Esophagus squamous epithelium (tissue), 5 donors: ENCODE data around the gene MDFI. TPM values are rescaled to one million over a fixed set of nuclear protein-coding genes. Genes with fewer than 3 reads are reported as not detected.

Source experiments
- DNase-seq: peaks from one replicate; lab custom pipeline; 2025; lab: John Stamatoyannopoulos, UW
- H3K27ac ChIP-seq, 4 donors: fragments of 200-600 bp; sonication (generic); one replicate each; pipeline ENCODE4 v1.5.1; 2016 to 2019; ENCODE audit warnings: mild to moderate bottlenecking in 1 of 4
- H3K27me3 ChIP-seq, 4 donors: fragments of 200-600 bp; sonication (generic); 1 replicate in 3 of 4; 2 replicates in 1 of 4; pipeline versions ENCODE4 v1.5.1 to v1.6.0; 2017 to 2021; ENCODE audit warnings: antibody characterized with exemption in 1 of 4
- H3K36me3 ChIP-seq, 3 donors: fragments of 200-600 bp; sonication (generic); one replicate each; pipeline ENCODE4 v1.5.1; 2016 to 2019
- H3K4me1 ChIP-seq, 3 donors: fragments of 200-600 bp; sonication (generic); one replicate each; pipeline ENCODE4 v1.5.1; 2017 to 2019
- H3K4me3 ChIP-seq, 4 donors: fragments of 200-600 bp; sonication (generic); 1 replicate in 3 of 4; 2 replicates in 1 of 4; pipeline ENCODE4 v1.5.1; 2016 to 2019; ENCODE audit warnings: mild to moderate bottlenecking in 2 of 4, moderate library complexity in 1 of 4
- H3K9me3 ChIP-seq, 3 donors: fragments of 200-600 bp; sonication (generic); one replicate each; pipeline ENCODE4 v1.5.1; 2016 to 2019
- POLR2A ChIP-seq, 4 donors: fragments of 450-650 bp; IDR thresholded peaks; one replicate each; pipeline ENCODE4 v1.6.1; 2017; ENCODE audit warnings: antibody characterized with exemption in 4 of 4, mild to moderate bottlenecking in 4 of 4, moderate library complexity in 3 of 4
- WGBS, 2 donors: methylation state at CpG; one replicate each; pipeline ENCODE4 v1.1.5; 2018; 5-methylcytosine and 5-hydroxymethylcytosine counted together
- intact Hi-C: fragments of 100-400 bp; cut with DNase I; formaldehyde crosslinking; loops from one replicate; pipeline ENCODE4 v1.15.0; 2022
- total RNA-seq, 4 donors: library from RNA; depleted of rRNA; stranded (reverse); fragments of >200 nt; gene quantifications; one replicate each; pipeline ENCODE4 v1.1.0, GENCODE V29; 2016
- TF ChIP-seq, protein P1 (sequence below), 6 experiments: fragments of 450-650 bp in 4 of 6; fragments of 200-600 bp in 2 of 6; sonication (generic) in 2 of 6; IDR thresholded peaks; one replicate each; pipeline ENCODE4 v1.5.1; 2016 to 2019; ENCODE audit warnings: antibody characterized with exemption in 6 of 6, mild to moderate bottlenecking in 4 of 6, moderate library complexity in 4 of 6
- donor health status: DM: yes; HTN: yes; CAD: no.

Gene MDFI
- total RNA-seq, 4 donors from 2014 or later, result 50.5 to 105 (median 81.8) TPM

DNA sequence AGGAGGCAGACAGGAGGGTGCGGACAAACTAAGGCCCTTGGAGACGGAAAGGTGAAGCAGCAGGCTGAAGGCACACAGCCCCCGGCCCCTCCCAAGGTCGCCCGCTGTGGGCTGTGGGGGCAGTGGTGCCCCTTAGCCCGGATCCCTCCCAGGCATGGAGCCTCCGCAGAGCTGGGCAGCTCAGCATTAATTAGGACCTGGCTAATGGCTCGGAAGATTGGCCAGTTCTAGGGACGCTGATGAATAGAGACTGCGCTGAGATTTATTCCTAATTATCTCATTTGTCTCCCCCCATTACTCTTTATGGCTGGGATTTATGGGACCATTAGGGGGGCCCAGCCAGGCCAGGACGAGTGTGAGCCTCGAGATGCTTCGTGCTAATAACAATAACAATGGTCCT lies 20.4 kb downstream of the MDFI start:
- no peak overlapping the region for H3K4me3 ChIP-seq
- peaks cover 0 to 7% (median 0%) of the 10 kb centered on the region in 3 donors for H3K4me1 ChIP-seq
- WGBS, 2 donors, result 82 to 85% methylated on average over 12 to 13 of the region's 13 CpGs
- H3K27me3 ChIP-seq, result peaks cover 0 to 72% (median 0%) of the 10 kb centered on the region in 4 donors
- no peak for DNase-seq
- H3K27ac ChIP-seq, result no peak overlapping the region
- H3K36me3 ChIP-seq, result peaks cover 0 to 6% (median 0%) of the 10 kb centered on the region in 3 donors
- no peaks in the 10 kb centered on the region for H3K9me3 ChIP-seq
- intact Hi-C loops, result no loop called here
- TF ChIP-seq, protein P1, sequence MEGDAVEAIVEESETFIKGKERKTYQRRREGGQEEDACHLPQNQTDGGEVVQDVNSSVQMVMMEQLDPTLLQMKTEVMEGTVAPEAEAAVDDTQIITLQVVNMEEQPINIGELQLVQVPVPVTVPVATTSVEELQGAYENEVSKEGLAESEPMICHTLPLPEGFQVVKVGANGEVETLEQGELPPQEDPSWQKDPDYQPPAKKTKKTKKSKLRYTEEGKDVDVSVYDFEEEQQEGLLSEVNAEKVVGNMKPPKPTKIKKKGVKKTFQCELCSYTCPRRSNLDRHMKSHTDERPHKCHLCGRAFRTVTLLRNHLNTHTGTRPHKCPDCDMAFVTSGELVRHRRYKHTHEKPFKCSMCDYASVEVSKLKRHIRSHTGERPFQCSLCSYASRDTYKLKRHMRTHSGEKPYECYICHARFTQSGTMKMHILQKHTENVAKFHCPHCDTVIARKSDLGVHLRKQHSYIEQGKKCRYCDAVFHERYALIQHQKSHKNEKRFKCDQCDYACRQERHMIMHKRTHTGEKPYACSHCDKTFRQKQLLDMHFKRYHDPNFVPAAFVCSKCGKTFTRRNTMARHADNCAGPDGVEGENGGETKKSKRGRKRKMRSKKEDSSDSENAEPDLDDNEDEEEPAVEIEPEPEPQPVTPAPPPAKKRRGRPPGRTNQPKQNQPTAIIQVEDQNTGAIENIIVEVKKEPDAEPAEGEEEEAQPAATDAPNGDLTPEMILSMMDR (IDR thresholded peaks at IDR 0.05), result no peak
- TF ChIP-seq POLR2A (IDR thresholded peaks at IDR 0.05), result no peak

DNA sequence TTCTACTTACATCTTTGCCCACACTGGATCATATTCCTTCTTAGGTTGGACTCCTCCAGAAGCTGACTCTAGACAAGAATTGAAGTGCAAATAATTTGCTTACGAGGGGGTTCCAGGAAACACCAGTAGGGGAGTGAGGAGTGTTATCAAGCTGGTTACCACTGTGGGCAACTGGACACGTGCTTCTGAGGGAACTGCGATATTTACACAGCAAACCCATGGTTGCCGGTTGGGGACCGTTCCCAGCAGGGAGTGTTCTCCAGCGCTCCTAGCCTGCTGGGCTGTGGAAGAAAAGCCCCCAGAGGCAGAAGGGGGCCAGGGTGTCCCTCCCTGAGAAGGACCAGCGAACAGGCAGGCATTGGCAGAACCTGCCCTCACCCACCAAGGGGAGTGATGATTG lies 21.7 kb downstream of the MDFI start:
- WGBS, 2 donors, result 55 to 92% methylated on average over 6 of the region's 7 CpGs

DNA sequence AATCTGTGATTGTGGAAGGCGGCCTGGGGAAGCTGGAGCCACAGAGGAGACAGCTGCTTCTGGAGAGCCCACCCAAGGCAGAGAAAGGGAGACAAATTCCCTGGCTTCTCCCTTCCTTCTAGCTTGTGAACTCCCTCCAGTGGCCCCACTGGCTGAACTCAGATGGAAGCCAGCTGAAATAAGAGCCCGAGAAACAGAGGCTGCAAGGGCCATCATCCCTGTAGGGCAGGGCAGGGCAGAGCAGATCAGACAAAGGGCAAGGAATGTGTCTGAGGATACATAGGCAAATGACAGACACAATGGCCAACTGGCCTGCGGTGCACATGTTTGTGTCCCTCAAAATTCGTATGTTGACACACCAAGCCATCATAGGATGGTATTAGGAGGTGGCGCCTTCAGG lies 25.3 kb downstream of the MDFI start:
- no peaks in the 10 kb centered on the region for H3K9me3 ChIP-seq
- intact Hi-C loops, result no loop called here
- no peak for TF ChIP-seq POLR2A (IDR thresholded peaks at IDR 0.05)
- TF ChIP-seq, protein P1 (IDR thresholded peaks at IDR 0.05), result no peak
- peaks cover 0 to 49% (median 0%) of the 10 kb centered on the region in 4 donors for H3K27me3 ChIP-seq
- no peaks in the 10 kb centered on the region for H3K36me3 ChIP-seq
- H3K4me1 ChIP-seq, result no peaks in the 10 kb centered on the region
- 69 to 75% methylated on average over 4 to 5 of the region's 5 CpGs for WGBS, 2 donors
- H3K27ac ChIP-seq, result no peak overlapping the region
- no peak for DNase-seq
- H3K4me3 ChIP-seq, result no peak overlapping the region

More for the DNA sequence above, 21.7 kb downstream of the MDFI start:
- H3K9me3 ChIP-seq, result no peaks in the 10 kb centered on the region
- no peak for TF ChIP-seq POLR2A (IDR thresholded peaks at IDR 0.05)
- TF ChIP-seq, protein P1 (IDR thresholded peaks at IDR 0.05), result no peak
- H3K4me3 ChIP-seq, result no peak overlapping the region
- no peaks in the 10 kb centered on the region for H3K36me3 ChIP-seq
- H3K27ac ChIP-seq, result no peak overlapping the region
- peaks cover 0 to 76% (median 0%) of the 10 kb centered on the region in 4 donors for H3K27me3 ChIP-seq
- intact Hi-C loops, result no loop called here
- no peak for DNase-seq
- peaks cover 0 to 7% (median 0%) of the 10 kb centered on the region in 3 donors for H3K4me1 ChIP-seq

DNA sequence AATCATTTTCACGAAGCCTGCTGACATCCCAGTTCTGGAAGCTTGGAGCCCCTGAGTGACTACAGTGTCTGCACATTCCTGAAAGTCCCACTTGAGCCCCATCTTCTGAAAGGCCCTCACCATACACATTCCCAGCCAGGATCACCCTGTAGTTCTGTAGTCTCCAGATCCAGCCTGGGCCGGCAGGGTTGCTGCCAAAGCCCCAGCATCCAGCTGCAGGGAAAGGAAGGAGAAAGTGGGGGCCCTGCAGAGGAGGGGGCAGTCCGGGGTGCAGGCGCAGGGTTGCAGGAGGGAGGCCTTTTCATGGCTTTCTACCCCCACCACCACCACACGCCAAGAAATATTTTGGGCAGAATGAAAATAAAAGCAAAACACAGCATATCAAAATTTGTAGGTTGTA lies 26.0 kb downstream of the MDFI start:
- no peak for DNase-seq
- intact Hi-C loops, result no loop called here
- WGBS, 2 donors, result 80 to 85% methylated on average over 4 to 5 of the region's 5 CpGs
- Histone ChIP-seq H3K4me3 (no peak overlapping the region), H3K27me3 (peaks cover 0 to 42% (median 0%) of the 10 kb centered on the region in 4 donors), H3K9me3 (no peaks in the 10 kb centered on the region), H3K27ac (no peak overlapping the region), H3K36me3 (no peaks in the 10 kb centered on the region), H3K4me1 (no peaks in the 10 kb centered on the region)
- TF ChIP-seq, protein P1 (IDR thresholded peaks at IDR 0.05), result no peak
- no peak for TF ChIP-seq POLR2A (IDR thresholded peaks at IDR 0.05)

DNA sequence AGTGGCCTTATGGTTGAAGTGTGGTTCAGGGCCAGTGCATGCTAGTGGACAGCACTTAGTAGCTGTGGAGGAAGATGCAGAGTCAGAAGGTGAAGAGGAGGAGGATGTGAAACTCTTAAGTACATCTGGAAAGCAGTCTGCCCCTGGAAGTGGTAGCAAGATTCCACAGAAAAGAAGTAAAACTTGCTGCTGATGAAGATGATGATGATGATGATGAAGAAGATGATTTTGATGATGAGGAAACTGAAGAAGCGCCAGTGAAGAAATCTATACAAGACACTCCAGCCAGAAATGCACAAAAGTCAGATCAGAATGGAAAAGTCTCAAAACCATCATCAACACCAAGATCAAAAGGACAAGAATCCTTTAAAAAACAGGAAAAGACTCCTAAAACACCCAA lies 28.9 kb downstream of the MDFI start:
- H3K36me3 ChIP-seq, result no peaks in the 10 kb centered on the region
- no peaks in the 10 kb centered on the region for H3K4me1 ChIP-seq
- H3K27ac ChIP-seq, result no peak overlapping the region
- H3K9me3 ChIP-seq, result no peaks in the 10 kb centered on the region
- no peak for DNase-seq
- peaks cover 0 to 26% (median 0%) of the 10 kb centered on the region in 4 donors for H3K27me3 ChIP-seq
- WGBS, 2 donors, result 88 to 93% methylated on average over 1 of the region's 1 CpG
- intact Hi-C loops, result no loop called here
- H3K4me3 ChIP-seq, result no peak overlapping the region
- TF ChIP-seq, protein P1 (IDR thresholded peaks at IDR 0.05), result no peak
- TF ChIP-seq POLR2A (IDR thresholded peaks at IDR 0.05), result no peak
